ENCODE data around the gene POFUT1. TPM values are rescaled to one million over a fixed set of nuclear protein-coding genes. Genes with fewer than 3 reads are reported as not detected.
"Not testable (repeated sequence)": the region's sequence is repeated elsewhere in the genome, so short reads cannot be mapped to it uniquely, and the experiment has no call there.

The POFUT1 gene
- total and polyA plus RNA-seq, 2 of the 8 experiments (the other 6 are each of a cell fraction or from before 2014, with no cell fraction given) = 19.4 to 24.4 TPM

- H3K4ac ChIP-seq (replicated peaks; ENCODE audit: insufficient read length, low read depth, low read length); H3K27ac ChIP-seq (ENCODE audit: low read depth, low read length); H4K5ac ChIP-seq (ENCODE audit: insufficient read length, low read depth, low read length); H4K8ac ChIP-seq (ENCODE audit: extremely low read depth, insufficient read depth, low read length); POLR2A ChIA-PET (ENCODE audit: partially characterized antibody); H2BK12ac ChIP-seq (ENCODE audit: low read depth, low read length); H3K4me3 ChIP-seq (ENCODE audit: extremely low read depth in 1 of 4, insufficient read depth in 2 of 4, low read depth in 3 of 4, low read length in 4 of 4); H3K23ac ChIP-seq (ENCODE audit: insufficient read length); H2AFZ ChIP-seq (ENCODE audit: low read length); H3K36me3 ChIP-seq (ENCODE audit: control insufficient read depth in 2 of 4, insufficient read depth in 4 of 4, low read length in 3 of 4); DNase-seq (ENCODE audit: low read depth in 1 of 2, low spot score in 2 of 2); H3K56ac ChIP-seq (replicated peaks; ENCODE audit: insufficient read length, low read depth, low read length); H3K79me1 ChIP-seq (ENCODE audit: low read depth, low read length); H2BK15ac ChIP-seq (ENCODE audit: low read length); H2BK20ac ChIP-seq (ENCODE audit: low read length); H3K9ac ChIP-seq (replicated peaks in 1 of 4; ENCODE audit: extremely low read depth in 1 of 4, low read depth in 3 of 4, low read length in 3 of 4); FAIRE-seq; H2AK5ac ChIP-seq (ENCODE audit: low read depth, low read length); H3K14ac ChIP-seq (ENCODE audit: insufficient read length); H4K91ac ChIP-seq (replicated peaks; ENCODE audit: insufficient read length, low read length); H2BK120ac ChIP-seq (replicated peaks; ENCODE audit: low read depth, low read length); H3K27me3 ChIP-seq (replicated peaks in 1 of 4; ENCODE audit: control insufficient read depth in 3 of 4, extremely low read depth in 1 of 4, insufficient read depth in 3 of 4, low read length in 3 of 4); H4K20me1 ChIP-seq (replicated peaks in 1 of 2; ENCODE audit: control insufficient read depth in 1 of 2, insufficient read depth in 2 of 2, low read length in 2 of 2); H3K4me1 ChIP-seq (replicated peaks in 1 of 4; ENCODE audit: control insufficient read depth in 3 of 4, insufficient read depth in 4 of 4, low read length in 3 of 4); H3K23me2 ChIP-seq (ENCODE audit: low read depth, low read length); H3K4me2 ChIP-seq (ENCODE audit: insufficient read depth in 1 of 2, low read depth in 2 of 2, low read length in 2 of 2); H3K18ac ChIP-seq (ENCODE audit: extremely low read depth, low read length); H3K79me2 ChIP-seq (ENCODE audit: control insufficient read depth in 1 of 2, insufficient read depth in 2 of 2, low read length in 2 of 2); H2BK5ac ChIP-seq (ENCODE audit: low read depth, low read length): not testable (repeated sequence)
- peaks cover 4 to 23% of the 10 kb centered on the region in 2 experiments; a peak in 3 of 4 replicates for H3K9me3 ChIP-seq (ENCODE audit: insufficient read depth in 2 of 2, low read depth in 1 of 2, low read length in 1 of 2)
- CTCF ChIA-PET (ENCODE audit: partially characterized antibody) = interaction anchor here (1.2 kb wide), 1 partner anchor 10 kb away, joined by 5 read pairs; no protein-coding TSS in a partner anchor
- 88% methylated on average over 10 of the region's 10 CpGs; no CpG with 5 or more reads in 1 of the 2 experiments for WGBS, 2 experiments (ENCODE audit: extremely low coverage in 1 of 2, insufficient coverage in 1 of 2, insufficient read length in 1 of 2, insufficient replicate concordance in 2 of 2, low coverage in 1 of 2, low lambda C conversion rate in 2 of 2, missing lambda C conversion rate in 1 of 2)
These were observed 53.3 kb downstream of the POFUT1 start for GRCh38 chr20:32260973-32261372.
